Measurements from ENCODE around the gene KDM7A. TPM values are rescaled to one million over a fixed set of nuclear protein-coding genes. Genes with fewer than 3 reads are reported as not detected.

The KDM7A gene
- total and polyA plus RNA-seq, 10 of the 15 experiments (the other 5 are each of a cell fraction or from before 2014, with no cell fraction given), result 0.07 to 0.96 (median 0.74) TPM

DNA sequence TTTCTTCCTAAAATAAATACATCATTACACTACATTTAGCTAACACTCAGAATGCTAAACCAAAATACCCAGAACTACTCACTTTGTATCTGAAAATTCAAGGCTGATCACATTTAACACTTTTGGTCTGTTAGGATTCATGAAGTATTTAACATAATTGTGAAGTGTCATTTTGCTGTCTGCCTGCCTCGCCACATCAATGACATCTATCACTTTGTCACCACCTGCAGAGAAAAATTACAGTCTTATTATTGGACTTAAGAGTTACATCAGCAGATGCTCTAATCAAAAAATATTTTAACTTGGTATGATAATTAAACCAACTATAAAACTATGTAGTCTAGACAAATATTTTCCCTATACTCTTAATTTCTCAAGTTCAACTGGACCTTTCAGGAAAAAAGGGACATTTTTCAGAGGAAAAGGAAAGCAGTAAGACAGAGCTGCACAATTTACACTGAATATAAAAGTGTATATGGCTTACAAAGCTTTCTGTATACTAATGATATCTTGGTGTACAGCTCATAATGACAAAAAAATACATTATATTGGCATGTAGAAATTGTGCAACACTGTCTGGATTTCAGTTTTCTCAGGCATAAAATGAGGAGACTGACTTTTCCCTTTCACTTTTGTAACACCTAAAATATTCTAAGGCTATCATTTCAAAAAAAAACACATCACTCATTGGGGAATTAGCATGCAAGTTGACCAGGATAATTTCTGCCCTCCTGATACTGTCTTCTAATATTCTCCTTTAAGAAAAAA, 49.2 kb downstream of the KDM7A start:
- ATAC-seq (no peak), FAIRE-seq (no peak), DNase-seq (ENCODE audit: low read depth, low spot score) (no peak)
- SMC1A ChIA-PET (ENCODE audit: uncharacterized antibody, unreplicated experiment), result interaction anchor here (1.2 kb wide), 1 partner anchor 17 kb away, joined by 3 read pairs; no protein-coding TSS in a partner anchor
- no peaks in the 10 kb centered on the region for H3K79me2 ChIP-seq (ENCODE audit: control insufficient read depth, insufficient read depth, low read length)
- intact Hi-C loops (cut with micrococcal nuclease; ENCODE audit: unreplicated experiment), result no loop called here
- no peaks in the 10 kb centered on the region for H4K20me1 ChIP-seq (ENCODE audit: control insufficient read depth, insufficient read depth)
- WGBS (ENCODE audit: insufficient coverage, insufficient replicate concordance, low lambda C conversion rate, missing lambda C conversion rate), result 92% methylated on average over 1 of the region's 1 CpG
- BruUV-seq (replicated peaks), result no TSS peak
- RAD21 ChIA-PET (ENCODE audit: unreplicated experiment), result interaction anchor here (0.5 kb wide), 1 partner anchor 98 kb away, joined by 3 read pairs; no protein-coding TSS in a partner anchor
- CTCF ChIA-PET, result no interaction called here
- in situ Hi-C loops (cut with MboI), result no loop called here
- no peak overlapping the region for H3K4me2 ChIP-seq (ENCODE audit: control insufficient read depth, insufficient read depth)
- H3K4me1 ChIP-seq (ENCODE audit: control insufficient read depth, insufficient read depth, low read length), result no peaks in the 10 kb centered on the region
- no peaks in the 10 kb centered on the region; a peak in 1 of 4 replicates for H3K27me3 ChIP-seq (replicated peaks in 1 of 2; ENCODE audit: control insufficient read depth in 2 of 2, insufficient read depth in 2 of 2, low read length in 1 of 2)
- H2AFZ ChIP-seq (ENCODE audit: control insufficient read depth, low read depth, low read length), result no peak overlapping the region
- no peak overlapping the region for H3K27ac ChIP-seq (ENCODE audit: control insufficient read depth, insufficient read depth)
- TF ChIP-seq KDM1A (IDR thresholded peaks at IDR 0.05; ENCODE audit: borderline replicate concordance), result no peak
- no peak for TF ChIP-seq HCFC1 (IDR thresholded peaks at IDR 0.05; ENCODE audit: low read length)
- TF ChIP-seq TAF1 (IDR thresholded peaks at IDR 0.05; ENCODE audit: borderline replicate concordance, low read depth, low read length), result no peak
- no peak for TF ChIP-seq SREBF1 (IDR thresholded peaks at IDR 0.05; ENCODE audit: low read length)
- no peak for TF ChIP-seq TCF3 (IDR thresholded peaks at IDR 0.05; ENCODE audit: borderline replicate concordance, insufficient read depth, low read depth, low read length)
- no peak for TF ChIP-seq HDGF (IDR thresholded peaks at IDR 0.05)
- no peak for TF ChIP-seq RAD21 (IDR thresholded peaks at IDR 0.05; ENCODE audit: insufficient read depth, low read depth, low read length)
- no peak for TF ChIP-seq NR2C2 (IDR thresholded peaks at IDR 0.05; ENCODE audit: borderline replicate concordance, control insufficient read depth, insufficient read length, low read depth)
- no peak overlapping the region for H3K9ac ChIP-seq (ENCODE audit: control insufficient read depth, insufficient read depth, low read length)
- H3K4me3 ChIP-seq, result no peak overlapping the region
- H3K9me3 ChIP-seq (replicated peaks; ENCODE audit: control insufficient read depth, insufficient read depth, low read length), result no peaks in the 10 kb centered on the region
- no peaks in the 10 kb centered on the region for H3K36me3 ChIP-seq (ENCODE audit: control insufficient read depth in 2 of 2, insufficient read depth in 2 of 2, low read length in 1 of 2)
- POLR2A ChIA-PET, result no interaction called here

Data from GM12878 (cell line).